ENCODE measurements around the gene GPATCH2.
"Not testable (repeated sequence)": the region's sequence is repeated elsewhere in the genome, so short reads cannot be mapped to it uniquely, and the experiment has no call there.

Gene GPATCH2

DNA sequence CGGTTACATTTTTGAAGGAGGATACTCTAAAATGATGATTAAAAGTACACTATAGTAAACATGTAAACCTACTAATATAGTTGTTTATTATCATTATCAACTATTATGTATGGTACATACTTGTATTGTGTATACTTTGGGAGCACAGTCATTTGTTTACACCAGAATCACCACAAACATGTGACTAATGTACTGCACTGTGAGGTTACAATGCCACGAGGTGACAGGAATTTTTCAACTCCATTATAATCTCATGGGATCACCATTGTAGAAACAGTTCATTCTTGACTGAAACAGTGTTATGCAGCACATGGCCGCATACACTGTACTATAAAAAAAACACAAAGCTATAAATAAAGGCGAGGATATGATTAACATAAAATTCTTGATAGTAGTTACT lies 44.3 kb downstream of the GPATCH2 start:
- DNase-seq: no peak
- intact Hi-C loops (cut with DNase I): no loop called here

DNA sequence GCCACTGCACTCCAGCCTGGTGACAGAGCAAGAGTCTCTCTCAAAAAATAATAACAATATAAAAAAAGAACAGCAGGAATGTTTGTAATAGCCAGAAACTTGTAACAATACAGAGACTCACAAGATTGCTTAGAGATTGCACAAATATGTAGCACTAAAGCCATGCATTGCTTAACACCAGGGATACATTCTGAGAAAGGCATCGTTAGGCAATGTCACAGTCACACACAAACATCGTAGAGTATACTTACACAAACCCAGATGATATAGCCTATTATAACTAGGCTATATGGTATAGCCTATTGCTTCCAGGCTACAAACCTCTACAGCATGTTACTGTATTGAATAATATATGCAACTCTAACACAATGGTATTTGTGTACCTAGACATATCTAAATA lies 45.3 kb downstream of the GPATCH2 start:
- intact Hi-C loops (cut with DNase I): no loop called here

GRCh38 chr1:217584286-217584811 lies 46.5 kb downstream of the GPATCH2 start:
- DNase-seq; intact Hi-C loops (cut with DNase I): not testable (repeated sequence)

More for the DNA sequence above, 45.3 kb downstream of the GPATCH2 start:
- no peak for DNase-seq

DNA sequence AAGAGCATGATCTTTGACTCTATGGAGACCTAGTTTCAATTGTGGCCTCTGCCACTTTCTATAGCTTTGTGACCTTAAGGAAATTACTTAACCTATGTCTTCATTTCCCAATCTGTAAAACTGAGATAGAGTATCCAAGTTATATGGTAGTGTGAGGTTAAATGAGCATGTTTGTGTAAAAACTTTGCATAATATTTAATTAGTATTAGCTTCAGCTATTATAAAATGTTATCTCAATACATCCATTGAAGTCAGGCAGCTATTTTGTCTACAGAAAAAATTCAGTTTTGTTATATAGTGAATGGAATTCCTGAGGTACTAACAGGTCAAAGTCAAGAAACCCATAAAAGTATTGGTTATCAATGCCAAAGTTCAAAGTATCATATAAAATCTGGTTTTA lies 53.6 kb downstream of the GPATCH2 start:
- DNase-seq: no peak
- intact Hi-C loops (cut with DNase I): no loop called here

- DNase-seq: no peak
- intact Hi-C loops (cut with DNase I): no loop called here
These were observed 56.5 kb downstream of the GPATCH2 start for GRCh38 chr1:217574265-217574949.

DNA sequence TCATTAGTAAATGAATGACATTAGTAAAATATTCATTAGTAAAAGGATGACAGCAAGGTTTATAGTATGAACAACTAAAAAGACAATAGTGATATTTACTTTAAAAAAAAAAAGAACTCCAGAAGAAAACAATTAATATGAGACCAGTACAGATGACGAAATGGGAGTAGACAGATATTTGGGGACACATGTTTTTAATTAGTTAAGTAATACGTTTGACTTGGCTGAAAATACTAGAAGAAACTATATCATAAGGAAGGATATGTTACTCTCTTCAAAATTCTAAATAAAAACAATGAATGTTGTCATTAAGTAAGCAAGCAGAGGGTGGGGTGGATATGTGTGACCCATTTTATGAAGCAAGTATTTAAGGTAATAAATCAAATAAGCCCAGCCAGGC lies 61.9 kb downstream of the GPATCH2 start:
- no peak for DNase-seq
- intact Hi-C loops (cut with DNase I): no loop called here

- no peak for DNase-seq
These were observed 62.7 kb downstream of the GPATCH2 start for GRCh38 chr1:217568200-217568599.

GRCh38 chr1:217564833-217565232 lies 66.1 kb downstream of the GPATCH2 start:
- DNase-seq: no peak
- intact Hi-C loops (cut with DNase I): no loop called here

More at GRCh38 chr1:217568200-217568599, 62.7 kb downstream of the GPATCH2 start:
- intact Hi-C loops (cut with DNase I): no loop called here

- no peak for DNase-seq
- intact Hi-C loops (cut with DNase I): no loop called here
These were observed 66.7 kb downstream of the GPATCH2 start for GRCh38 chr1:217564207-217564606.

GRCh38 chr1:217563179-217563578 lies 67.7 kb downstream of the GPATCH2 start:
- DNase-seq: no peak
- intact Hi-C loops (cut with DNase I): no loop called here

DNA sequence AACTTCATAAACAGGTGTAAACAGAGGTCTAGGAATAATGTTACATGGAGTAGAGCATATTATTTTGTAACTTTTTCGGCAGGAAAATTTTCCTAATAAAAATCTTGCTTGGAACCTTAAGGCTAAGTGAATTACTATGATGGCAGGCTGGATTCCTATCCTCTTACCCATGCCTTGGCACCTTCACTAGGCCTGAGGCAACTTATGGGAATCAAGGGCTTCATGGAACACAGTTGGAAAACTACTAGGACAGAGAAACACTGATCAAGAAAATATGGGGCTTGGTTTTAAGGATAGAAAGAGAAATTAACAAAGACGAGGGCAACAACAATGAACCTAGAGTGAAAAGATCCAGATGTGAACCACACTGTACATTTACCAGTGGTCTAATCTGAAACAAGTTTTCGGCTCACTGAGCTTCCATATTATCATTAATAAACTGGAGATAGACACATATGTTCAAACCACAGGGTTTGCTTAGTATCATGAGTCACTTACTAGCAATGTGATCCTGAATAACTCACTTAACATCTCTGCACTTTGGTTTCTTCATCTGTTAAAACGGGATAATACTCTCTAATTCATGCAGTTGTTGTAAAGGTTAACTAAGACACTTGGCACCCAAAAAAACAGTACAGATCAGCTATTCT lies 68.5 kb downstream of the GPATCH2 start:
- intact Hi-C loops (cut with DNase I): no loop called here
- DNase-seq: no peak

DNA sequence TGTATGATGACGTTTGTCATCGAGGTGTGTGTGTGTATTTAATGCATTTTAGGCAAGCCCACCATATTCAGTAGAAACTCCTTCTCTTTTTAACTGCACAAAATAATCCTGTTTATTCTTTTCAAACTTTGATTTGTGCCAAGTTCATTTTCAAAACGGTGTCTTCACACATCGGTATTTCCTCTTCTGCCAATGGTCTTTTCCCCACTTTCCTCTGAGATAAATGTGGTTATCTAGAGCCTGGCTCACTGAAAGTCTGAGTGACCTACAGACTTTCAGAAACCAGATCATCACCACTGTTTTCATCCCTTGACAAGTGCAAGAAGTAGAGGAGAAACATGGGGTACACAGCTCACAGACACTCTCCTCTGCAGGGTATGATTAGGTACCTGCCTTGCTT lies 69.4 kb downstream of the GPATCH2 start:
- intact Hi-C loops (cut with DNase I): no loop called here
- no peak for DNase-seq

- intact Hi-C loops (cut with DNase I): no loop called here
- no peak for DNase-seq
These were observed 76.0 kb downstream of the GPATCH2 start for GRCh38 chr1:217554849-217555248.

GRCh38 chr1:217553949-217554509 lies 76.9 kb downstream of the GPATCH2 start:
- intact Hi-C loops (cut with DNase I): no loop called here
- DNase-seq: no peak

GRCh38 chr1:217552339-217552951 lies 78.4 kb downstream of the GPATCH2 start:
- DNase-seq: no peak
- intact Hi-C loops (cut with DNase I): no loop called here

GRCh38 chr1:217542837-217543236 lies 88.1 kb downstream of the GPATCH2 start:
- intact Hi-C loops (cut with DNase I): no loop called here
- DNase-seq: no peak

- intact Hi-C loops (cut with DNase I): no loop called here
- no peak for DNase-seq
These were observed 88.6 kb downstream of the GPATCH2 start for GRCh38 chr1:217542136-217542777.

- no peak for DNase-seq
- intact Hi-C loops (cut with DNase I): no loop called here
These were observed 90.6 kb downstream of the GPATCH2 start for GRCh38 chr1:217540321-217540720.

DNA sequence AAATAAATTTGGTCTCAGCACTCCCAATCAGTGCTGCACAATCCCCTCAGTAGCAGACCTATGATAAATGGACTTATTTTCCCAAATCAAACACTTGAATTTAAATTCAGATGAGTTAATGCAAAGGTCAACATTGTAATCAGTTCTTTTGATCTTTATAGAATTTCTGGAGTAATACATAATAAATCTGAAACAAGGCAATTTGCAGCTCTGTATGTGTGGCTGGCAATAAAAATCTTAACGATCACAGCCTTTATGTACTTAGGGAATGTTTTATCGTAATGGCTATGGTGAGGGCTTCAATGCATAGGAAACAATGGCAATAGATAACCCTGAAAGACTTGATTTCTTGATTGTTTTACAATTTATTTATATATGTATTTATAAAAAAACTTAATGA lies 91.4 kb downstream of the GPATCH2 start:
- DNase-seq: no peak
- intact Hi-C loops (cut with DNase I): no loop called here
